Natural killer cell (primary cell): ENCODE data around the gene FTCD. TPM values are rescaled to one million over a fixed set of nuclear protein-coding genes. Genes with fewer than 3 reads are reported as not detected.

Source experiments
- ATAC-seq, 3 donors: fragments of 150-1000 bp in 2 of 3; fragments of 200-7000 bp in 1 of 3; cut with Tn5 transposase; 1 replicate in 1 of 3; 2 replicates in 2 of 3; pipeline ENCODE4 v1.10.0; 2021; ENCODE audit warnings: mild to moderate bottlenecking in 2 of 3, moderate library complexity in 2 of 3
- DNase-seq, 2 donors: peaks; one replicate each; pipeline versions ENCODE4 v3.0.0 to v3.0.0-alpha.2; 2013 to 2021; ENCODE audit warnings: mixed read lengths in 1 of 2
- H3K27ac ChIP-seq: one replicate; pipeline ENCODE4 v1.5.1; 2013; ENCODE audit warnings: mild to moderate bottlenecking, low read length
- H3K27me3 ChIP-seq: one replicate; pipeline ENCODE4 v1.6.1; 2013; ENCODE audit warnings: low read length; ENCODE audit not compliant: control insufficient read depth, insufficient read depth
- H3K36me3 ChIP-seq: one replicate; pipeline ENCODE4 v1.6.1; 2013; ENCODE audit warnings: low read length; ENCODE audit not compliant: control insufficient read depth, insufficient read depth
- H3K4me1 ChIP-seq: one replicate; pipeline ENCODE4 v1.6.1; 2013; ENCODE audit warnings: low read length; ENCODE audit not compliant: control insufficient read depth, insufficient read depth
- H3K4me3 ChIP-seq: one replicate; pipeline ENCODE4 v1.5.1; 2013; ENCODE audit warnings: low read length
- H3K9me3 ChIP-seq: one replicate; pipeline ENCODE4 v1.6.1; 2013; ENCODE audit warnings: low read length; ENCODE audit not compliant: control insufficient read depth, insufficient read depth
- H3K27ac Mint-ChIP-seq, 2 donors: one replicate each; pipeline ENCODE4 v1.8.0; 2022; ENCODE audit warnings: mild to moderate bottlenecking in 2 of 2, mixed read lengths in 2 of 2, moderate library complexity in 1 of 2
- H3K27me3 Mint-ChIP-seq, 2 donors: one replicate each; pipeline ENCODE4 v1.8.0; 2022; ENCODE audit warnings: low read depth in 2 of 2, mixed read lengths in 2 of 2
- H3K36me3 Mint-ChIP-seq: one replicate; pipeline ENCODE4 v1.8.0; 2022; ENCODE audit warnings: mixed read lengths
- H3K4me1 Mint-ChIP-seq, 2 donors: one replicate each; pipeline ENCODE4 v1.8.0; 2022; ENCODE audit warnings: mixed read lengths in 2 of 2
- H3K4me3 Mint-ChIP-seq: one replicate; pipeline ENCODE4 v1.8.0; 2022; ENCODE audit warnings: mild to moderate bottlenecking, moderate library complexity, mixed read lengths
- H3K9me3 Mint-ChIP-seq, 2 donors: one replicate each; pipeline ENCODE4 v1.8.0; 2022; ENCODE audit warnings: mixed read lengths in 2 of 2
- CTCF ChIP-seq: fragments of 200-600 bp; IDR thresholded peaks from one replicate; pipeline ENCODE4 v1.8.0; 2022; ENCODE audit warnings: antibody characterized with exemption
- WGBS: methylation state at CpG from one replicate; pipeline ENCODE4 v1.1.7; 2013; ENCODE audit warnings: missing lambda C conversion rate; ENCODE audit not compliant: insufficient coverage; 5-methylcytosine and 5-hydroxymethylcytosine counted together
- intact Hi-C: fragments of 100-400 bp; cut with micrococcal nuclease; formaldehyde crosslinking; loops from one replicate; pipeline ENCODE4 v1.14.2; 2022
- total RNA-seq, 4 donors: library from RNA; stranded (reverse); fragments of 120-200 nt in 1 of 4; gene quantifications; one replicate each; pipeline versions ENCODE4 v1.2.3 to v1.2.4, GENCODE V29; 2013 to 2022

Gene FTCD
- total RNA-seq, 3 donors from 2014 or later (not counting 1 experiment from before 2014, with no cell fraction given) = 0.34 TPM; not detected in 2

DNA sequence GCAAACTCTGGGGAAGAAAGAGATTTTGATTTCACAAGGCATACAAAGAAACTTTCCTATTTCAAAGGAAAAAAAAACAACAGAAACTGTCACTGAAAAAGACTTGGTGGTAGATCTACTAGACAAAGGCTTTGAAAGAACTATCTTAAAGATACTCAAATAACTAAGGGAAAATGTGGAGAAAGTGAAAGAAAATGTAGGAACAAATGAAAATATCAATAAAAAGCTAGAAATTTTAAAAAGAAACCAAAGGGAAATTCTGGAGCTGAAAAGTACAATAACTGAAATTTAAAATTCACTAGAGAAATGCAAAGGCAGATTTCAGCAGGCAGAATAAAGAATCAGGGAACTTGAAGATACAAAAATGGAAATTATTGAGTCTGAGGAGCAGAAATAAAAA is 51.3 kb downstream of the FTCD start:
- no peaks in the 10 kb centered on the region for H3K4me1 ChIP-seq
- H3K27ac ChIP-seq = no peak overlapping the region
- Mint-ChIP-seq H3K27me3 (peaks cover 51 to 54% of the 10 kb centered on the region in 2 donors), H3K27ac (no peak overlapping the region), H3K4me1 (peaks cover 7% of the 10 kb centered on the region in 2 donors), H3K36me3 (peaks cover 28% of the 10 kb centered on the region), H3K9me3 (peaks cover 2 to 17% of the 10 kb centered on the region in 2 donors), H3K4me3 (no peak overlapping the region)
- intact Hi-C loops = no loop called here
- H3K9me3 ChIP-seq = no peaks in the 10 kb centered on the region
- no peaks in the 10 kb centered on the region for H3K36me3 ChIP-seq
- no peak for TF ChIP-seq CTCF
- H3K4me3 ChIP-seq = no peak overlapping the region
- no peak for DNase-seq
- no peak for ATAC-seq
- H3K27me3 ChIP-seq = peaks cover 14% of the 10 kb centered on the region

DNA sequence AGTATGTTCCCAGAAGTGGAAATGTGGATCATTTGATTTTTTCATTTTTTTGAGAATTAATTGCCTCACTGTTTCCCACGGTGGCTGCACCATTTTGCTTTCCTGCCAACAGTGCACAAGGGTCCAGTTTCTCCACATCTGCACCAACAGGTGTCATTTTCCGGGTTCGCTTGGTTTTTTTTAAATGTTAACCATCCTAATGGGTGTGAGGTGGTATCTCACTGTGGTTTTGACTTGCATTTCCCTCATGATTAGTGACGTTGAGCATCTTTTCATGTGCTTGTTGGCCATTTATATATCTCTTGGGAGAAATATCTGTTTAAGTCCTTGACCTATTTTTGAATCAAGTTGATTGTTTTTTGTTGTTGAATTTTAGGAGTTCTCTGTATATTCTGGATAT is 54.5 kb downstream of the FTCD start:
- no peaks in the 10 kb centered on the region for H3K36me3 ChIP-seq
- intact Hi-C loops = no loop called here
- no peak overlapping the region for H3K27ac ChIP-seq
- peaks cover 18% of the 10 kb centered on the region for H3K27me3 ChIP-seq
- DNase-seq (peak in 1 of 2 donors; percentile 32), ATAC-seq (peak in 1 of 3 donors; percentile 13)
- Mint-ChIP-seq H3K9me3 (peaks cover 2 to 11% of the 10 kb centered on the region in 2 donors), H3K4me1 (peaks cover 7 to 13% of the 10 kb centered on the region in 2 donors), H3K36me3 (peaks cover 28% of the 10 kb centered on the region), H3K27me3 (peaks cover 51 to 57% of the 10 kb centered on the region in 2 donors), H3K4me3 (peak overlapping the region; percentile 47), H3K27ac (peak overlapping the region in 1 of 2 donors; percentile 16)
- no peaks in the 10 kb centered on the region for H3K9me3 ChIP-seq
- no peak for TF ChIP-seq CTCF
- WGBS = 85% methylated on average over 4 of the region's 4 CpGs
- H3K4me1 ChIP-seq = peaks cover 9% of the 10 kb centered on the region
- no peak overlapping the region for H3K4me3 ChIP-seq

DNA sequence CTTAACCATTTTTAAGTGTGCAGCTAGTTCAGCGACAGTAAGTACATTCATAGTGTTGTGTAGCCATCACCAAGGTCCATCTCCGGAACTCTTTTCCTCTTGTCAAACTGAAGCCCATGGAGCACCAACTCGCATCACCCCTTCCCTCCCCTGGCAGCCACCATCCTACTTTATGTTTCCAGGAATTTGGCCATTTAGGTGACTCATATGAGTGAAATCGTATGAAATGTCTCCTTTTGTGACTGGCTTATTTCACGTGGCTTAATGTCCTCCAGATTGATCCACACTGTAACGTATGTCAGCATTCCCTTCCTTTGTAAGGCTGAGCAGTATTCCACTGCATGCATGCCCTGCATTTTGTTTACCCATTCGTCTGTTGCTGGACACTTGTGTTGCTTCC is 55.0 kb downstream of the FTCD start:
- H3K27ac Mint-ChIP-seq = peak overlapping the region in 1 of 2 donors; percentile 16
- peak overlapping the region; percentile 47 for H3K4me3 Mint-ChIP-seq
- H3K27me3 Mint-ChIP-seq = peaks cover 51 to 56% of the 10 kb centered on the region in 2 donors

More for the DNA sequence above, 55.0 kb downstream of the FTCD start:
- intact Hi-C loops = no loop called here
- 74% methylated on average over 7 of the region's 7 CpGs for WGBS
- Histone ChIP-seq H3K27me3 (peaks cover 18% of the 10 kb centered on the region), H3K9me3 (no peaks in the 10 kb centered on the region), H3K36me3 (no peaks in the 10 kb centered on the region), H3K4me1 (peaks cover 9% of the 10 kb centered on the region), H3K4me3 (no peak overlapping the region), H3K27ac (no peak overlapping the region)
- TF ChIP-seq CTCF = no peak
- DNase-seq (no peak), ATAC-seq (no peak)
- peaks cover 28% of the 10 kb centered on the region for H3K36me3 Mint-ChIP-seq
- peaks cover 2 to 9% of the 10 kb centered on the region in 2 donors for H3K9me3 Mint-ChIP-seq
- H3K4me1 Mint-ChIP-seq = peaks cover 7 to 15% of the 10 kb centered on the region in 2 donors
